HEK293 (cell line): ENCODE data around the gene CTF1.

Experiments used
- CTCF ChIA-PET: fragments of 350-600 bp; formaldehyde crosslinking; extraction: SDS; loops from one replicate; lab custom pipeline; 2021; ENCODE audit warnings: antibody characterized with exemption; lab: Yijun Ruan, JAX
- POLR2A ChIA-PET: fragments of 300-600 bp; formaldehyde crosslinking; extraction: SDS; loops from one replicate; lab custom pipeline; 2020; ENCODE audit warnings: antibody characterized with exemption, inconsistent platforms; lab: Yijun Ruan, JAX
- H3K27ac ChIP-seq: fragments of 200-500 bp; sonication (Bioruptor generic); 2 replicates; pipeline ENCODE4 v1.5.1; 2014; ENCODE audit warnings: low read depth, low read length, control low read depth, inconsistent platforms; ENCODE audit errors: extremely low read depth
- H3K36me3 ChIP-seq, 2 experiments: fragments of 200-500 bp in 1 of 2; sonication (Bioruptor generic) in 1 of 2; 1 replicate in 1 of 2; 2 replicates in 1 of 2; pipeline ENCODE4 v1.5.1; 2014 to 2017; ENCODE audit warnings: inconsistent platforms in 2 of 2, low read length in 2 of 2; ENCODE audit not compliant: control insufficient read depth in 2 of 2, insufficient read depth in 1 of 2
- H3K4me1 ChIP-seq: fragments of 200-500 bp; sonication (Bioruptor generic); 2 replicates; pipeline ENCODE4 v1.5.1; 2014; ENCODE audit warnings: mild to moderate bottlenecking, low read length, inconsistent platforms; ENCODE audit not compliant: control insufficient read depth, insufficient read depth
- H3K4me3 ChIP-seq: 2 replicates; pipeline ENCODE4 v1.5.1; 2011; ENCODE audit warnings: low read depth, mild to moderate bottlenecking, control low read depth, low read length, moderate library complexity
- H3K9me3 ChIP-seq: fragments of 200-500 bp; sonication (Bioruptor generic); 2 replicates; pipeline ENCODE4 v1.5.1; 2014; ENCODE audit warnings: low read depth, low read length, inconsistent platforms; ENCODE audit not compliant: control insufficient read depth, insufficient read depth
- EGR2 ChIP-seq: fragments of 450-650 bp; formaldehyde crosslinking; IDR thresholded peaks from 2 replicates; pipeline ENCODE4 v1.5.1; 2016; ENCODE audit warnings: low read depth, missing biosample characterization, missing genetic modification characterization
- KLF10 ChIP-seq: fragments of 450-650 bp; IDR thresholded peaks from 2 replicates; pipeline ENCODE4 v1.5.1; 2018; ENCODE audit warnings: missing biosample characterization, mild to moderate bottlenecking, missing genetic modification characterization
- KLF16 ChIP-seq: fragments of 450-650 bp; formaldehyde crosslinking; IDR thresholded peaks from 2 replicates; pipeline ENCODE4 v1.5.1; 2017; ENCODE audit warnings: missing biosample characterization, missing genetic modification characterization
- KLF7 ChIP-seq: fragments of 450-650 bp; formaldehyde crosslinking; IDR thresholded peaks from 2 replicates; pipeline ENCODE4 v1.5.1; 2016; ENCODE audit warnings: missing biosample characterization, missing genetic modification characterization, borderline replicate concordance
- PRDM1 ChIP-seq: fragments of 450-650 bp; formaldehyde crosslinking; IDR thresholded peaks from 2 replicates; pipeline ENCODE4; 2016; ENCODE audit warnings: missing biosample characterization, missing genetic modification characterization
- SP7 ChIP-seq: fragments of 450-650 bp; formaldehyde crosslinking; IDR thresholded peaks from 2 replicates; pipeline ENCODE4 v1.5.1; 2016; ENCODE audit warnings: missing biosample characterization, missing genetic modification characterization
- TRIM28 ChIP-seq: IDR thresholded peaks from 2 replicates; pipeline ENCODE4 v1.6.1; 2011; ENCODE audit warnings: low read length, control low read depth, borderline replicate concordance
- ZBTB20 ChIP-seq: fragments of 450-650 bp; formaldehyde crosslinking; IDR thresholded peaks from 2 replicates; pipeline ENCODE4 v1.5.1; 2016; ENCODE audit warnings: missing biosample characterization, missing genetic modification characterization
- ZBTB21 ChIP-seq: fragments of 450-650 bp; formaldehyde crosslinking; IDR thresholded peaks from 2 replicates; pipeline ENCODE4 v1.5.1; 2017; ENCODE audit warnings: missing biosample characterization, missing genetic modification characterization
- ZBTB7A ChIP-seq: fragments of 450-650 bp; formaldehyde crosslinking; IDR thresholded peaks from 2 replicates; pipeline ENCODE4 v1.5.1; 2016; ENCODE audit warnings: low read depth, missing biosample characterization, missing genetic modification characterization
- ZEB2 ChIP-seq: fragments of 450-650 bp; formaldehyde crosslinking; IDR thresholded peaks from 2 replicates; pipeline ENCODE4 v1.5.1; 2016; ENCODE audit warnings: missing biosample characterization, missing genetic modification characterization
- ZIC2 ChIP-seq: fragments of 450-650 bp; formaldehyde crosslinking; IDR thresholded peaks from 2 replicates; pipeline ENCODE4 v1.5.1; 2016; ENCODE audit warnings: missing biosample characterization, missing genetic modification characterization
- ZNF114 ChIP-seq: fragments of 450-650 bp; formaldehyde crosslinking; IDR thresholded peaks from 2 replicates; pipeline ENCODE4 v1.5.0; 2017; ENCODE audit warnings: missing biosample characterization, missing genetic modification characterization
- ZNF211 ChIP-seq: fragments of 450-650 bp; formaldehyde crosslinking; IDR thresholded peaks from 2 replicates; pipeline ENCODE4 v1.5.1; 2016; ENCODE audit warnings: low read depth, missing biosample characterization, missing genetic modification characterization
- ZNF311 ChIP-seq: fragments of 450-650 bp; formaldehyde crosslinking; IDR thresholded peaks from 2 replicates; pipeline ENCODE4 v1.5.1; 2017; ENCODE audit warnings: missing biosample characterization, missing genetic modification characterization, borderline replicate concordance
- ZNF341 ChIP-seq: fragments of 450-650 bp; formaldehyde crosslinking; IDR thresholded peaks from 2 replicates; pipeline ENCODE4; 2016; ENCODE audit warnings: low read depth, missing biosample characterization, missing genetic modification characterization
- ZNF37A ChIP-seq: fragments of 450-650 bp; IDR thresholded peaks from 2 replicates; pipeline ENCODE4 v1.5.1; 2018; ENCODE audit warnings: missing biosample characterization, missing genetic modification characterization
- ZNF391 ChIP-seq: fragments of 450-650 bp; formaldehyde crosslinking; IDR thresholded peaks from 2 replicates; pipeline ENCODE4 v1.5.1; 2016; ENCODE audit warnings: low read depth, missing biosample characterization, missing genetic modification characterization, borderline replicate concordance
- ZNF423 ChIP-seq: fragments of 450-650 bp; formaldehyde crosslinking; IDR thresholded peaks from 2 replicates; pipeline ENCODE4 v1.5.1; 2016; ENCODE audit warnings: missing biosample characterization, missing genetic modification characterization
- ZNF529 ChIP-seq: fragments of 450-650 bp; formaldehyde crosslinking; IDR thresholded peaks from 2 replicates; pipeline ENCODE4 v1.5.1; 2017; ENCODE audit warnings: missing genetic modification characterization, missing biosample characterization; ENCODE audit not compliant: insufficient replicate concordance
- ZNF580 ChIP-seq: fragments of 450-650 bp; formaldehyde crosslinking; IDR thresholded peaks from 2 replicates; pipeline ENCODE4 v1.5.1; 2016; ENCODE audit warnings: missing biosample characterization, missing genetic modification characterization
- ZNF585B ChIP-seq: fragments of 450-650 bp; formaldehyde crosslinking; IDR thresholded peaks from 2 replicates; pipeline ENCODE4 v1.5.1; 2016; ENCODE audit warnings: missing biosample characterization, missing genetic modification characterization
- ZNF610 ChIP-seq: fragments of 450-650 bp; formaldehyde crosslinking; IDR thresholded peaks from 2 replicates; pipeline ENCODE4 v1.5.1; 2016; ENCODE audit warnings: missing biosample characterization, missing genetic modification characterization, borderline replicate concordance
- ZNF664 ChIP-seq: fragments of 450-650 bp; formaldehyde crosslinking; IDR thresholded peaks from 2 replicates; pipeline ENCODE4 v1.5.1; 2016; ENCODE audit warnings: missing biosample characterization, missing genetic modification characterization
- ZNF830 ChIP-seq: fragments of 450-650 bp; IDR thresholded peaks from 2 replicates; pipeline ENCODE4 v1.5.0; 2018; ENCODE audit warnings: missing biosample characterization, missing genetic modification characterization, low read depth, mild to moderate bottlenecking, moderate library complexity
- ZXDB ChIP-seq: fragments of 450-650 bp; formaldehyde crosslinking; IDR thresholded peaks from 2 replicates; pipeline ENCODE4 v1.5.1; 2016; ENCODE audit warnings: missing biosample characterization, missing genetic modification characterization
- TF ChIP-seq, protein P1 (sequence below): fragments of 450-650 bp; formaldehyde crosslinking; conservative IDR thresholded peaks from 2 replicates; pipeline ENCODE4 v1.5.1; 2016; ENCODE audit warnings: low read depth, missing biosample characterization, missing genetic modification characterization
- TF ChIP-seq, protein P2 (sequence below): fragments of 450-650 bp; formaldehyde crosslinking; IDR thresholded peaks from 2 replicates; pipeline ENCODE4 v1.5.1; 2016; ENCODE audit warnings: missing biosample characterization, missing genetic modification characterization
- TF ChIP-seq, protein P3 (sequence below): fragments of 450-650 bp; IDR thresholded peaks from 2 replicates; pipeline ENCODE4 v1.5.1; 2018; ENCODE audit warnings: missing biosample characterization, mild to moderate bottlenecking, missing genetic modification characterization

The CTF1 gene

DNA sequence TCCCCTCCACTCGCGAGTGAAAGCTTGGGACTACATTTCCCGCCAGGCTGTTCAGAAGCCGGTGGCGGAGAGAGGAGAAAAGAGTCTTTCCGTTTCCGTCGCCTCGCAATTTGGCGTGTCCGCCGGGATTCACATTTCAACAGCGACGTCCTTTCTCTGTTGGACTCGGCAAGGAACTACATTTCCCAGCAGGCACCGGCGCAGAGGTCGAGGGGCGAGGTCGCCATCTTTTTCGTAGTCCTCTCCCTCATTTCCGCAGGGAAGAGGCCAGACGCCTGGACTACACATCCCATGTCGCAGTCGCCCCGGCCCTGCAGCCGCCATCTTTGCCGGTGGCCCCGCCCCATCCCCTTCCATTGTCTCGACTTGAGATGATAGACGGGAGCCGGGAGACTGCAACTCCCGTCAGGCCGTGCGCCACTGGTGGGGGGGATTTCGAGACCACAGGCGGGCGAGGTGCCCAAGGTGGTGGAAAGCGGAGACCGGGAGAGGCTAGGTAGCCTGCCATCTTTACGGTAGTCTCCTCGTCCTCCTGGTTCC lies 26.1 kb downstream of the CTF1 start (continued):
- TF ChIP-seq, protein P1, sequence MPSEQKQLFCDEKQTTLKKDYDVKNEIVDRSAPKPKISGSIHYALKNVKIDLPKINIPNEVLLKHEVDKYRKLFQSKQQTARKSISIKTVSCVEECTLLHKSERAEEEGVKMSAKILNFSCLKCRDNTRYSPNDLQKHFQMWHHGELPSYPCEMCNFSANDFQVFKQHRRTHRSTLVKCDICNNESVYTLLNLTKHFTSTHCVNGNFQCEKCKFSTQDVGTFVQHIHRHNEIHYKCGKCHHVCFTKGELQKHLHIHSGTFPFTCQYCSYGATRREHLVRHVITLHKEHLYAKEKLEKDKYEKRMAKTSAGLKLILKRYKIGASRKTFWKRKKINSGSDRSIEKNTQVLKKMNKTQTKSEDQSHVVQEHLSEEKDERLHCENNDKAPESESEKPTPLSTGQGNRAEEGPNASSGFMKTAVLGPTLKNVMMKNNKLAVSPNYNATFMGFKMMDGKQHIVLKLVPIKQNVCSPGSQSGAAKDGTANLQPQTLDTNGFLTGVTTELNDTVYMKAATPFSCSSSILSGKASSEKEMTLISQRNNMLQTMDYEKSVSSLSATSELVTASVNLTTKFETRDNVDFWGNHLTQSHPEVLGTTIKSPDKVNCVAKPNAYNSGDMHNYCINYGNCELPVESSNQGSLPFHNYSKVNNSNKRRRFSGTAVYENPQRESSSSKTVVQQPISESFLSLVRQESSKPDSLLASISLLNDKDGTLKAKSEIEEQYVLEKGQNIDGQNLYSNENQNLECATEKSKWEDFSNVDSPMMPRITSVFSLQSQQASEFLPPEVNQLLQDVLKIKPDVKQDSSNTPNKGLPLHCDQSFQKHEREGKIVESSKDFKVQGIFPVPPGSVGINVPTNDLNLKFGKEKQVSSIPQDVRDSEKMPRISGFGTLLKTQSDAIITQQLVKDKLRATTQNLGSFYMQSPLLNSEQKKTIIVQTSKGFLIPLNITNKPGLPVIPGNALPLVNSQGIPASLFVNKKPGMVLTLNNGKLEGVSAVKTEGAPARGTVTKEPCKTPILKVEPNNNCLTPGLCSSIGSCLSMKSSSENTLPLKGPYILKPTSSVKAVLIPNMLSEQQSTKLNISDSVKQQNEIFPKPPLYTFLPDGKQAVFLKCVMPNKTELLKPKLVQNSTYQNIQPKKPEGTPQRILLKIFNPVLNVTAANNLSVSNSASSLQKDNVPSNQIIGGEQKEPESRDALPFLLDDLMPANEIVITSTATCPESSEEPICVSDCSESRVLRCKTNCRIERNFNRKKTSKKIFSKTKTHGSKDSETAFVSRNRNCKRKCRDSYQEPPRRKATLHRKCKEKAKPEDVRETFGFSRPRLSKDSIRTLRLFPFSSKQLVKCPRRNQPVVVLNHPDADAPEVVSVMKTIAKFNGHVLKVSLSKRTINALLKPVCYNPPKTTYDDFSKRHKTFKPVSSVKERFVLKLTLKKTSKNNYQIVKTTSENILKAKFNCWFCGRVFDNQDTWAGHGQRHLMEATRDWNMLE (tag by site-specific recombination) = peak; percentile 73
- TF ChIP-seq ZNF341 (tag by site-specific recombination) (peak; percentile 81), ZBTB7A (tag by site-specific recombination) (peak; percentile 68; the same call in 1 of the 2 replicates), ZXDB (tag by site-specific recombination) (peak; percentile 94), ZNF37A (no peak), ZEB2 (tag by site-specific recombination) (peak; percentile 48)
- TF ChIP-seq, protein P2, sequence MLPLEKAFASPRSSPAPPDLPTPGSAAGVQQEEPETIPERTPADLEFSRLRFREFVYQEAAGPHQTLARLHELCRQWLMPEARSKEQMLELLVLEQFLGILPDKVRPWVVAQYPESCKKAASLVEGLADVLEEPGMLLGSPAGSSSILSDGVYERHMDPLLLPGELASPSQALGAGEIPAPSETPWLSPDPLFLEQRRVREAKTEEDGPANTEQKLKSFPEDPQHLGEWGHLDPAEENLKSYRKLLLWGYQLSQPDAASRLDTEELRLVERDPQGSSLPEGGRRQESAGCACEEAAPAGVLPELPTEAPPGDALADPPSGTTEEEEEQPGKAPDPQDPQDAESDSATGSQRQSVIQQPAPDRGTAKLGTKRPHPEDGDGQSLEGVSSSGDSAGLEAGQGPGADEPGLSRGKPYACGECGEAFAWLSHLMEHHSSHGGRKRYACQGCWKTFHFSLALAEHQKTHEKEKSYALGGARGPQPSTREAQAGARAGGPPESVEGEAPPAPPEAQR = 0 out of 2 replicates have a peak, but pooled peaks have one; percentile 54
- TF ChIP-seq, all 188 proteins: peak for 29

GRCh38 chr16:30922960-30923535 lies 26.6 kb downstream of the CTF1 start:
- ChIA-PET POLR2A (interaction anchor here (0.6 to 1.3 kb wide), 8 partner anchors 19 to 175 kb away, joined by 3 to 4 read pairs (median 3); partner anchors contain the start of gene PHKG2), CTCF (interaction anchor here (0.8 kb wide), 1 partner anchor 31 kb away, joined by 3 read pairs; no protein-coding TSS in a partner anchor)
- Histone ChIP-seq H3K36me3 (peaks cover 0 to 31% of the 10 kb centered on the region in 2 experiments; a peak in 1 of 3 replicates), H3K9me3 (no peaks in the 10 kb centered on the region), H3K27ac (peak overlapping the region; percentile 60), H3K4me3 (peak overlapping the region; percentile 68), H3K4me1 (no peaks in the 10 kb centered on the region)
- peak; percentile 98 for TF ChIP-seq KLF7
- no peak for TF ChIP-seq ZNF529 (tag by site-specific recombination)
- no peak for TF ChIP-seq ZNF423 (tag by site-specific recombination)
- peak; percentile 95 for TF ChIP-seq EGR2
- 0 out of 2 replicates have a peak, but pooled peaks have one; percentile 14 for TF ChIP-seq ZNF391 (tag by site-specific recombination)
- 0 out of 2 replicates have a peak, but pooled peaks have one; percentile 71 for TF ChIP-seq ZNF580 (tag by site-specific recombination)
- TF ChIP-seq, protein P3, sequence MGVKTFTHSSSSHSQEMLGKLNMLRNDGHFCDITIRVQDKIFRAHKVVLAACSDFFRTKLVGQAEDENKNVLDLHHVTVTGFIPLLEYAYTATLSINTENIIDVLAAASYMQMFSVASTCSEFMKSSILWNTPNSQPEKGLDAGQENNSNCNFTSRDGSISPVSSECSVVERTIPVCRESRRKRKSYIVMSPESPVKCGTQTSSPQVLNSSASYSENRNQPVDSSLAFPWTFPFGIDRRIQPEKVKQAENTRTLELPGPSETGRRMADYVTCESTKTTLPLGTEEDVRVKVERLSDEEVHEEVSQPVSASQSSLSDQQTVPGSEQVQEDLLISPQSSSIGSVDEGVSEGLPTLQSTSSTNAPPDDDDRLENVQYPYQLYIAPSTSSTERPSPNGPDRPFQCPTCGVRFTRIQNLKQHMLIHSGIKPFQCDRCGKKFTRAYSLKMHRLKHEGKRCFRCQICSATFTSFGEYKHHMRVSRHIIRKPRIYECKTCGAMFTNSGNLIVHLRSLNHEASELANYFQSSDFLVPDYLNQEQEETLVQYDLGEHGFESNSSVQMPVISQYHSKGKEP (tag by site-specific recombination) = no peak
- no peak for TF ChIP-seq ZNF211 (tag by site-specific recombination)
- no peak for TF ChIP-seq ZNF664 (tag by site-specific recombination)
- TF ChIP-seq PRDM1 (tag by site-specific recombination) = peak; percentile 35; the same call in 1 of the 2 replicates
- TF ChIP-seq ZBTB21 (tag by site-specific recombination) = no peak; the same call in none of the 2 replicates
- no peak for TF ChIP-seq ZIC2 (tag by site-specific recombination)
- TF ChIP-seq ZNF311 (tag by site-specific recombination) = no peak
- TF ChIP-seq KLF10 (tag by site-specific recombination) = peak; percentile 81
- TF ChIP-seq ZBTB20 (tag by site-specific recombination) = peak; percentile 90
- peak; percentile 23; the same call in 1 of the 2 replicates for TF ChIP-seq SP7 (tag by site-specific recombination)
- TF ChIP-seq ZNF585B = no peak
- peak; percentile 98 for TF ChIP-seq KLF16 (tag by site-specific recombination)
- TF ChIP-seq TRIM28 = peak; percentile 95
- TF ChIP-seq ZNF114 (tag by site-specific recombination) = no peak
- TF ChIP-seq ZNF610 = no peak; the same call in 1 of the 2 replicates
- no peak for TF ChIP-seq ZNF830 (tag by site-specific recombination)
